Measurements from ENCODE around the gene STAT3.

STAT3 gene

DNA sequence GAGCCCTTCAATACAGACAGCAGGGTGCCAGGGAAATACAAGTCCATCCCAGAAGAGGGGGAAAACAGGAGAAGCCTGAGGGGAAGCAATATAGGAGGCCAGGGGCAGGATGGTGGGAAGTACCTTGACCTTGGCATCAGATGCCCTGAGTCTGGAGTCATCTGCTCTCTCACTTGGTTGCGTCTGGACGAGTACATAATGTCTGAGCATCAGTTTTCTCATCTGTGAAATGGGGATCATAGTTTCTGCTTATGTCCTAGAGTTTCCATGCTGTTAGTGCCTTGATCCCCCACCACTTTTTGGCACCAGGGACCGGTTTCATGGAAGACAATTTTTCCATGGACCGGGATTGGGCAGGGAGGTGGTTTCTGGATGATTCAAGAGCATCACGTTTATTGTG lies 97.7 kb downstream of the STAT3 start:
- no peak for DNase-seq

GRCh38 chr17:42289611-42290181 lies 98.5 kb downstream of the STAT3 start:
- no peak for DNase-seq

DNA sequence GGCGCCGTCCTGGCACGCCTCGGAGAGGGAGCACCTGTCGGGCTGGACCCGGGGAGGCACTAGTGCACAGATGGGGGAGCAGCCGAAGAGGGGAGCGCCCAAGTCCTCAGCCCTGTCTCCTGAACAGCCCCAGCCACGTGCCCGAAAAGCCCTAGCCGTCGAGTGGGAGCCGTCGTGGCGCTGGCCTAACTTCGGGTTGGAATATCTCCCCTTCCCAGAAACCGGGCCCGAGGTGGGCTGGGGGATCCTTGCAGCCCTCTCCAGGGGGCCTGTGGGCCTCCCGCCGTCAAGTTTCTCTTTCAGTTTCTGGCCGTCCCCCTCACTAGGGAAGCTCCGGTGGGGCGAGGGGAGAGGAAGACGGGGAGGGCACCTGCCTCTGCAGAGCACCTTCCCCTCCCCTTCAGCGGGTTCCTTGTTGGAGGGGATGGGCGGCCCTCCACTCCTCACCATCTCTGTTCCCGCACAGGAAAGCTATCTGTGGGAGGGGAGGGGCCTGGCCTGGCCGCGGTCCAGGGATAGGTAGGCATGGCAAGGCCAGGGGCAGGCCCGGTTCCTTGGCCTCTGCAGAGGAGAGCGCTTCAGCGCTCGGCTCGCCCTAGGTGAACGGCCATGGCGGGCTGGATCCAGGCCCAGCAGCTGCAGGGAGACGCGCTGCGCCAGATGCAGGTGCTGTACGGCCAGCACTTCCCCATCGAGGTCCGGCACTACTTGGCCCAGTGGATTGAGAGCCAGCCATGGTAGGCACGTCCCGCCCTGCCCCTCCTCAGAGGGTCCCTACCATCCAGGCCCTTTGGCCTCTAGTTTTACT lies 99.2 kb downstream of the STAT3 start:
- no peak for DNase-seq

- peak; percentile 56 to 74 for DNase-seq
These were observed 100.1 kb downstream of the STAT3 start, which contains the start of gene STAT5A for GRCh38 chr17:42287977-42288802. Gene STAT5A, plus strand, starts transcription at chr17:42288498. Its CDS starts 914 bp downstream, at chr17:42289412.

- no peak for DNase-seq
These were observed 100.8 kb downstream of the STAT3 start for GRCh38 chr17:42287305-42287976.

DNA sequence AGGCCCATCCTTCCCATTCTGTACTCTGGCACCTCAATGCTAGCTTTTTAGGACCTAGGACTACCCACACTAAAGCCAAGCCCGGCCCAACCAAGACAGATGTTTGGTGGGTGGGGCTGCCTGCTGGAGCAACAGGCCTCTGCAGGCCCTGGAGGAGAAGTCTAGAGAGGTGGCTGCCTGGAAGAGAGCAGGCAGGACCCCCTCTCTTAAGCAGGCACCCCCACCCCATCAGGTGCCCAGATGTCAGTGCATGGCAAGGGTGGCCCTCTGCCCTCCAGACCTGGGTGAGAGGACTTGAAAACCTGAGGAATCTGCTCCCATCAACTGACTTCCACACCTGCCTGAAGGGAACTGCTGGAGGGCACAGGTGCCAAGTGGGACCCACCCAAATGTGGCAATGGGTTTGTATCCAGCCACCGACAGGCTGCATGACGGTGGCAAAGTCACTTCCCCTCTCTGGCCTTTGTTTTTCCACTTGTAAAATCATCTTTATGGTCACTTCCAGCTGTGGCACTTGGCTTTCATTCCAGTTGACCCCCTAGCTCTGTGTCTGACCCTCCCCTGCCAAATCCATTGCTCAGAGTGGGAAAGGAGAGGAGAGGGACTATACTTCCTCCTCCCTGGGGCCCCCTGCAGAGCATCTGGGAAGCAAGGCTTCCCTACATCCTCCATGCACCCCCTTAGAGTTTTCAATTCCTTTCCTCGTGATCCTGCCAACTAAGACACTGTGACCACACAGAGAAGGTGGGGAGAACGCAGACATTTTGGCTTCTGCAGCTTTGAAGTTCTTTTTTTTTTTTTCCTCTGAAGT lies 101.6 kb downstream of the STAT3 start:
- no peak for DNase-seq

GRCh38 chr17:42285346-42286050 lies 102.7 kb downstream of the STAT3 start:
- no peak for DNase-seq

DNA sequence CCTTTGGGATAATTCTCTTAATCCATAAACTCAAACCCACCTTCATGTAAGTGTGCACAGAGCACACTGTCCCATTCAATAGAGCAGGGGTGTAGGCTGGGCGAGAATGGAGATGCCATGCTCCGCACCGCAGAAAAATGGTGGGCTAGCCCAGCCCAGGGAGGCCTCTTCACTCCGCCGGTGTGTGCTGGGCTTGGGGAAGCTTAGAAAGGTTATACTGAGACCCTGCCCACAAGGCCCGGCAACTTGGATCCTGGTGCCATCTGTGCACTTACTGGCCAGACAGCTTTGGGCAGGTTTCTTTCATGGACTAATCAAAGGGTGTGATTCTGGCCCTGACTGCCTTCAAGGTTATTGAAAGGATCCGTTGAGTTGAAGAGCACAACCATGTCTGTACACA lies 103.7 kb downstream of the STAT3 start:
- no peak for DNase-seq

- DNase-seq = no peak
These were observed 104.2 kb downstream of the STAT3 start for GRCh38 chr17:42284024-42284369.

DNA sequence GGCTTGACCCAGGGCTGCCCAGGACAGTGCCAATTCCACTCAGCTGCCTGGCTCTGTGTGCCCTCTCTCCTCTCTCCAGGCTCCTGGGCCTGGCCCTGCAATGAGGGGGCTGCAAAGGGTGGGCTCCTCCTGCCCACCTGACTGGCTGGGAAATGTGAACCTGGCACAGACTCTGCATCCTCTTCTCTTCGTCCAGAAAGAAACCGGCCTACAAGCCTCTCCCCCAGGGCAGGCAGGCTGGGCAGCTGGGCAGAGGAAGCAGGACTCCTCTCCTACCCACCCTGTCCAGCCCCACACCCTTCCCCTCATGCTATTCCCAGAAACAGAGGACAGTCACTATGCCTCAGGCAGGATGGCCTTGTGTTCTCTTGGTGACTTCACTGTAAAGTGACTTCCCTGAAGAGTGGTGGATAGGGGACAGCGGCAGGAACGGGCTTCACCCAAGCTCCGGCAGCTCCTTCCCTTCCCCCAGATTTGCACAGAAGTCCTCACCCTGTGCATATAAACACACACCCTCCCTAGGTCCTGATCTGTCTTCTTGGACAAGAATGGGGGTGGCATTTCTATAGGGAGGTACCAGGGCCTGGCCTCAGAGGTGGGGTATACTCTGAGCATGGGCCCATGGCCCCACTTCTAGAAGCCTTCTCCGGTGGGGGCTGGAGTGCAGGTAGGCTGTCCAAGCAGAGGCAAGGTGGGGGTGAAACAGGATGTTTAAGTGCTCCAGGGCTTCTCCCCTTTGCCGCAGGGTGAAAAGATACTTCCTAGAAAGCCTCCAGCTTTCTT lies 104.8 kb downstream of the STAT3 start:
- no peak for DNase-seq

- no peak for DNase-seq
These were observed 105.7 kb downstream of the STAT3 start for GRCh38 chr17:42282478-42283080.

DNA sequence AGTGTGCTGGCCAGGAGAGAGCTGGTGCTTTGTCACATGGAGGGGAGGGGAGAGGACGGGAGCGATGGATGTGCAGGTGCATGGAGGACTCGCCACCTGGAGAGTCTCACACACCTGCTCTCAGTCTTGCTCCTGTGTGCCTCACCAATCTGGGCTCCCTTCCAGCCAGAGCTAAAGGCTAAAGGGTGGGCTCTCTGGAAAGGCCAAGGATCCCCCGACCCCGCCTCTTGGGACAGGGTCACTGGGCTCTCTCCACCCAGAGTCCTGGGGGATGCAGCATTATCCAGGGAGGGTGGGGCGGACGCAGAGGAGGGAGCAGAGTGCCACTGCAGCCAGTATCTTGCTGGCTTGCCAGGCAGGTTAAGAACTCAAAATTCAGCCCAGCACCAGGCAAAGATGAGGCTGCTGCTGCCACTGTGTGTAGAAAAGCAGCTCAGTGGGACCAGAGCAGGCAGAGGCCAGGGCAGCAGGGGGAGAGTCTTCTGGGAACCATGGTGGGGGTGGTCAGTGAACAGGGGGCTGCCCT lies 106.6 kb downstream of the STAT3 start:
- peak; percentile 83 to 95 for DNase-seq

- DNase-seq = no peak
These were observed 108.2 kb downstream of the STAT3 start for GRCh38 chr17:42279776-42280630.

DNA sequence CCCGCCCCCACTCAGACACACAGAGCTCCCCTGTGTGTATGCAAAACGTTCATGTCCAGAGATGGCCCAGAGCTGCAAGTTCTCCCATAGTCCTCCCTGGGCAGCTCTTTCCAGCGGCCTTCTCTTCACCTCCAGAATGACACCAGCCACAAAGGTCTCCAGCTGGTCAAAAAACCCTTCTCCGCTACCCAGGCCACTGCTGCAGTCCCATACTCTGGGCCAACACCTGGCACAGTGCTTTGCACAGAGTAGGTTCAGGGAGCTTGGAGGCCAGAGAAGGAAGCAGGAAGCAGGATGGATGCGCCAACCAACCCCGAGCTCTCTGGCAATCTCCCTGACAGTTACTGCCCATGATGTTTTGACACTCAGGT lies 110.9 kb downstream of the STAT3 start:
- DNase-seq = peak in 1 of 2 experiments; percentile 47

GRCh38 chr17:42276609-42277341 lies 111.5 kb downstream of the STAT3 start:
- DNase-seq = peak in 1 of 2 experiments; percentile 53

DNA sequence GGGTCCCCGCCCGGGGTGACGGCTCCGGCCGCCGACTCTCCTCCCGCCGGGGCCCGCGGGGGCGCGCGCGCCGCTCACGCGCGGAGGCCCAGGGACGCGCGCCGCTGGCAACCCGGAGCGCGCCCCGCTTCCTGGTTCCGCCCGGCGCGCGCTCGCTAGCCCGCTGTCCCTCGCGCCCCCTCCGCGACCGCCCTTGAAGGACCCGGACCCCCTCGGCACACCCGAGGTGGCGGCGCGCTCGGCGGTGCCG lies 112.0 kb downstream of the STAT3 start, which contains the start of gene STAT5B:
Gene STAT5B (minus strand): TSS at position 33 of the 250 bp plus-strand sequence. CDS start 44,264 bp downstream, outside the sequence.
- peak; percentile 77 to 85 for DNase-seq

DNA sequence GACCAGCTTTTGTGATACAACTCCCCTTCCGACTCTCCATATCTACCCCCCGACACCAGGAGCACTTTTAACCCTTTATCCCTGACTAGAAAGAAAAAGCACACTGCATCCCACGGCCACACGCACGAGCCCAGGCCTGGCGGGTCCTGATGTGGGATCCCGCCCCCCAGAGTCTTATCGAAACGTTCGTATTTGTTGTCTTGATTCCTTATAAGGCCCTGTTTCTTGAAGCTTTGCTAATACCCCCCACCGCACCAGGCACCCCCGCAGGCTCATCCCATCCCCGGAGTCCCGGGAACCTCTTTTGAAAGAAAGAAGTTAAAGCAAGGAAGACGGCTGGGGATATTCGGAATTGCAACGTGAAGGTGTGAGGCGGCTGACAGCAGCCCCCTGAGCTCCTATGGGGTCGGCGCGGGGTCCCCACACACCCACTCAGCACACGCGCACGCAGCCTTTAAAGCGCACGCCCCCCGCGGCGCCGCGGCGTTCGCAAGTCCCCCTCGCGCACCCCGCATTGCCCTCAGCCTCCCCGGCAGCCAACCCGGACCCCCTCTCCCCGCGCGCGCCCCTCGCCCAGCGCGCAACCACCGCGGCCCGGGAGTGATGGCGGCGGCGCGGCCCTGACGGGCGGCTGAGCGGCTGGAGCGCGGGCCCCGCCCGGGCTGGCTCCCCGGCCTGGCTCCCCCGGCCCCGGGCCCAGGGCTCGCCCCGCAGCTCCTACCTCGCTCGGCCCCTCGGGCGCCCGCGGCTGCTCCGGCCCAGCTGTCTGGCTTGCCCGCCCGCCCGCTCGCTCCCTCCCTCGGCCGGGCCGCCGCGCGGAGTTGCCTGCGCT lies 112.5 kb downstream of the STAT3 start:
- DNase-seq = no peak
